Measurements from ENCODE around the gene SSC5D.
A peak's percentile ranks its signal among the peaks of the same experiment; 100 is the strongest.

SSC5D gene

DNA sequence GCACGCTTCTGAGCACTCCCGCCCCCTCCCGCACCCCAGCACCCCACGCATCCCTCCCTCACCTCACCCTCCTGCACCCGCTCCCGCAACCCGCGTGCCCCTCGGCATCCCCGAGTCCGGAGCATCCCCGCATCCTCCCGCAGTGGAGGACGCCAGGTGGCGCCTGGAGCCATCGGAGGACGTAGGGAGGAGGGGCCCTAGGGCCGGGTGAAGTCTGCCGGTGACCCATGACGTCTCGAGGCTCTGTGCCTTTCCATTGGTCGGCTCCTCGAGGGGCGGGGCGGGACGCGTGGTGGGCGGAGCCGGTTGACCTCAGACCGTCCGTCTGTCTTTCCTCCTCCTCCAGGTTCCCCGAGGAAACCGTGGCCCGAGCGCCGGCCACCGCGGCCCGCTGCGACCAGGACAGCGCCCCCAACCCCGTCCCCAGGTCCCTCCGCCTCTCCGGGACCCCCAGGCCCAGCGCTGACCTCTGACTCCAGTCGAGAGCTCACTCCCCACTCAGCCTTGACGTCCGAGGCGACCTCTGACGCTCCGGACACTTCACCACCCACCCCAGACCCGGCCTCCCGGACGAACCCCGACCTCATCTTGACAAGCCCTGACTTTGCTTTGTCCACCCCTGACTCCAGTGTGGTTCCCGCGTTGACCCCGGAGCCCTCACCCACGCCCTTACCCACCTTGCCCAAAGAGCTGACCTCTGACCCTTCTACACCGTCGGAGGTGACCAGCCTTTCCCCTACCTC is 28.8 kb downstream of the SSC5D start:
- H3K79me2 ChIP-seq (ENCODE audit: insufficient read depth, low read length): no peaks in the 10 kb centered on the region
- no peaks in the 10 kb centered on the region for H3K9me3 ChIP-seq (ENCODE audit: insufficient read depth, low read depth, low read length)
- H3K9me2 ChIP-seq (replicated peaks; ENCODE audit: low read depth, low read length): no peaks in the 10 kb centered on the region
- no peaks in the 10 kb centered on the region for H3F3A ChIP-seq (ENCODE audit: low read depth)
- H2AFZ ChIP-seq (ENCODE audit: low read length): peak overlapping the region; percentile 81; the same call in 1 of the 2 replicates
- H3K27me3 ChIP-seq (ENCODE audit: insufficient read depth, low read length, poor library complexity, severe bottlenecking): no peaks in the 10 kb centered on the region
- TF ChIP-seq, protein P1, sequence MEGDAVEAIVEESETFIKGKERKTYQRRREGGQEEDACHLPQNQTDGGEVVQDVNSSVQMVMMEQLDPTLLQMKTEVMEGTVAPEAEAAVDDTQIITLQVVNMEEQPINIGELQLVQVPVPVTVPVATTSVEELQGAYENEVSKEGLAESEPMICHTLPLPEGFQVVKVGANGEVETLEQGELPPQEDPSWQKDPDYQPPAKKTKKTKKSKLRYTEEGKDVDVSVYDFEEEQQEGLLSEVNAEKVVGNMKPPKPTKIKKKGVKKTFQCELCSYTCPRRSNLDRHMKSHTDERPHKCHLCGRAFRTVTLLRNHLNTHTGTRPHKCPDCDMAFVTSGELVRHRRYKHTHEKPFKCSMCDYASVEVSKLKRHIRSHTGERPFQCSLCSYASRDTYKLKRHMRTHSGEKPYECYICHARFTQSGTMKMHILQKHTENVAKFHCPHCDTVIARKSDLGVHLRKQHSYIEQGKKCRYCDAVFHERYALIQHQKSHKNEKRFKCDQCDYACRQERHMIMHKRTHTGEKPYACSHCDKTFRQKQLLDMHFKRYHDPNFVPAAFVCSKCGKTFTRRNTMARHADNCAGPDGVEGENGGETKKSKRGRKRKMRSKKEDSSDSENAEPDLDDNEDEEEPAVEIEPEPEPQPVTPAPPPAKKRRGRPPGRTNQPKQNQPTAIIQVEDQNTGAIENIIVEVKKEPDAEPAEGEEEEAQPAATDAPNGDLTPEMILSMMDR (conservative IDR thresholded peaks at IDR 0.05; ENCODE audit: low read length): peak; percentile 72
- TF ChIP-seq EZH2phosphoT487 (IDR thresholded peaks at IDR 0.05; ENCODE audit: borderline replicate concordance): no peak
- H3K36me3 ChIP-seq (ENCODE audit: insufficient read depth, low read length): no peaks in the 10 kb centered on the region
- H3K9ac ChIP-seq (ENCODE audit: low read depth, low read length, poor library complexity, severe bottlenecking): no peak overlapping the region
- peak overlapping the region; percentile 40 for H3K4me3 ChIP-seq (ENCODE audit: low read length, poor library complexity, severe bottlenecking)
- no peaks in the 10 kb centered on the region for H4K20me1 ChIP-seq (ENCODE audit: insufficient read depth, low read length, poor library complexity, severe bottlenecking)
- H3K4me2 ChIP-seq (ENCODE audit: low read depth, low read length, poor library complexity, severe bottlenecking): peak overlapping the region; percentile 51
- no peaks in the 10 kb centered on the region for H3K4me1 ChIP-seq (ENCODE audit: insufficient read depth, low read length, poor library complexity, severe bottlenecking)

DNA sequence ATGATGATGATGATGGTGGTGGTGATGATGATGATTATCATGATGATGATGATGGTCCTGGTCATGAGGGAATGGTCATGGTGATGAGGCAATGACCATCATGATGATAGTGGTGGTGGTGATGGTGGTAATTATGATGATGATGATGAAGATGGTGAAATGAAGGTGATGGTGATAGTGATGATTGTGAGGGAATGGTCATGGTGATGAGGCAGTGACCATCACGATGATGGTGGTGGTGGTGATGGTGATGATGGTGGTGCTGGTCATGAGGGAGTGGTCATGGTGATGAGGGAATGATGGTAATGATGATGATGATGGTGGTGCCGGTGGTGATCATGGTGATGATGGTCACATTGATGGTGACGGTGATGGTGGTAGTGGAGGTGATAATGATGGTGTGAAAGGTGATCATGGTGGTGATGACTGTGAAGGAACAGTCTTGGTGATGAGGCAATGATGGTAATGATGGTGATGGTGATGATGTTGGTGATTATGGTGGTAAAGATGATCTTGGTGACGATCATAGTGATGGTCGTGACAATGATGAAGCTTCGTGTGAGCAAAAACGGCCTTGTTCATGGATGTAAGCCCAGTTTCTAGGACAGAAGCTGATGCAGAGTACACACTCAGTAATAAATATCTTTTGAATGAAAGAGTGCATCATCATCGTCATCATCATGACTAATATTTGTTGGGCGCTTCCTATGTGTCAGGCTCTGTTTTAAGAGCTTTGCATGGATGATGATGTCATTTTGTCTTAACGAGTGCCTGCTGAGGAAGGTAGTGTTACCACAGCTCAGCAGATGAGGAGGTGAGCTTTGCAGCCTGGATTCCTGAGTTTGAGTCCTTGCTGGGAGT is 31.4 kb downstream of the SSC5D start:
- H3K27me3 ChIP-seq (ENCODE audit: insufficient read depth, low read length, poor library complexity, severe bottlenecking): no peaks in the 10 kb centered on the region
- no peak overlapping the region for H2AFZ ChIP-seq (ENCODE audit: low read length)
- H3K9ac ChIP-seq (ENCODE audit: low read depth, low read length, poor library complexity, severe bottlenecking): no peak overlapping the region
- H3K9me2 ChIP-seq (replicated peaks; ENCODE audit: low read depth, low read length): no peaks in the 10 kb centered on the region
- H4K20me1 ChIP-seq (ENCODE audit: insufficient read depth, low read length, poor library complexity, severe bottlenecking): no peaks in the 10 kb centered on the region
- H3K4me3 ChIP-seq (ENCODE audit: low read length, poor library complexity, severe bottlenecking): no peak overlapping the region
- H3K4me1 ChIP-seq (ENCODE audit: insufficient read depth, low read length, poor library complexity, severe bottlenecking): no peaks in the 10 kb centered on the region
- H3K36me3 ChIP-seq (ENCODE audit: insufficient read depth, low read length): no peaks in the 10 kb centered on the region
- no peaks in the 10 kb centered on the region for H3K9me3 ChIP-seq (ENCODE audit: insufficient read depth, low read depth, low read length)
- H3F3A ChIP-seq (ENCODE audit: low read depth): no peaks in the 10 kb centered on the region
- no peaks in the 10 kb centered on the region for H3K79me2 ChIP-seq (ENCODE audit: insufficient read depth, low read length)
- H3K4me2 ChIP-seq (ENCODE audit: low read depth, low read length, poor library complexity, severe bottlenecking): no peak overlapping the region
- no peak for TF ChIP-seq EZH2phosphoT487 (IDR thresholded peaks at IDR 0.05; ENCODE audit: borderline replicate concordance)
- TF ChIP-seq, protein P1 (conservative IDR thresholded peaks at IDR 0.05; ENCODE audit: low read length): no peak

DNA sequence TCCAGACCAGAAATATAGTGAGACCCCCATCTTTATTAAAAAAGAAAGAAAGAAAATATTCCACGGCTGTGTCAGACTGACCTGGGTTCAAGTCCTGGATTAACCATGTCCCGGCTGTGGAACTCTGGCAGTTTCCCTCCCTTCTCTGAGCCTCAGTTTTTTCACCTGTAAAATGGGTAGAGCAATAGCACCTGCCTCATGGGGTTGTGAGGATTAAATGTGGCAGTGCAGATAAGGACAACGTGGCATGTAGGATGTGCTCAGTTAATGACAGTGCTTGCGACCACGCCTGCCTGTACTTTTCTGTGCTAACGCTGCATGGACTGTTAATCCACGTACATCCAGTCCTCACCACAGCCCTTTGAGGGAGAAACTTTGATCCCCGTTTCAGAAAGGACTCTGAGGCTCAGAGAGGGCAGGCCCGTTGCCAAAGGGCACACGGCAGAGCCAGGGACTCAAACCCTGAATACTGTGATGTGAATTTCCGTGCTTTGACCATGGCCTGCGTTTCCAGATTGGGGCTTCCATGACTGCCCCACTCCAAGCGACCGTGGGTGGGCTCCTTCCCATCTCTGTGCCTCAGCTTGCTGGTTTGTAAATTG is 32.6 kb downstream of the SSC5D start:
- no peaks in the 10 kb centered on the region for H3K9me2 ChIP-seq (replicated peaks; ENCODE audit: low read depth, low read length)
- H2AFZ ChIP-seq (ENCODE audit: low read length): no peak overlapping the region
- no peaks in the 10 kb centered on the region for H3K79me2 ChIP-seq (ENCODE audit: insufficient read depth, low read length)
- no peaks in the 10 kb centered on the region for H4K20me1 ChIP-seq (ENCODE audit: insufficient read depth, low read length, poor library complexity, severe bottlenecking)
- no peak for TF ChIP-seq EZH2phosphoT487 (IDR thresholded peaks at IDR 0.05; ENCODE audit: borderline replicate concordance)
- TF ChIP-seq, protein P1 (conservative IDR thresholded peaks at IDR 0.05; ENCODE audit: low read length): no peak
- H3K9me3 ChIP-seq (ENCODE audit: insufficient read depth, low read depth, low read length): no peaks in the 10 kb centered on the region
- H3F3A ChIP-seq (ENCODE audit: low read depth): no peaks in the 10 kb centered on the region
- no peak overlapping the region for H3K4me2 ChIP-seq (ENCODE audit: low read depth, low read length, poor library complexity, severe bottlenecking)
- no peak overlapping the region for H3K4me3 ChIP-seq (ENCODE audit: low read length, poor library complexity, severe bottlenecking)
- H3K27me3 ChIP-seq (ENCODE audit: insufficient read depth, low read length, poor library complexity, severe bottlenecking): no peaks in the 10 kb centered on the region
- H3K9ac ChIP-seq (ENCODE audit: low read depth, low read length, poor library complexity, severe bottlenecking): no peak overlapping the region
- no peaks in the 10 kb centered on the region for H3K36me3 ChIP-seq (ENCODE audit: insufficient read depth, low read length)
- no peaks in the 10 kb centered on the region for H3K4me1 ChIP-seq (ENCODE audit: insufficient read depth, low read length, poor library complexity, severe bottlenecking)

Measured in Loucy (cell line).